ENCODE measurements around the gene COL1A1. TPM values are rescaled to one million over a fixed set of nuclear protein-coding genes. Genes with fewer than 3 reads are reported as not detected.

The COL1A1 gene
- polyA plus RNA-seq, 1 of the 3 experiments (the other 2 are of a cell fraction): 1,461 TPM

DNA sequence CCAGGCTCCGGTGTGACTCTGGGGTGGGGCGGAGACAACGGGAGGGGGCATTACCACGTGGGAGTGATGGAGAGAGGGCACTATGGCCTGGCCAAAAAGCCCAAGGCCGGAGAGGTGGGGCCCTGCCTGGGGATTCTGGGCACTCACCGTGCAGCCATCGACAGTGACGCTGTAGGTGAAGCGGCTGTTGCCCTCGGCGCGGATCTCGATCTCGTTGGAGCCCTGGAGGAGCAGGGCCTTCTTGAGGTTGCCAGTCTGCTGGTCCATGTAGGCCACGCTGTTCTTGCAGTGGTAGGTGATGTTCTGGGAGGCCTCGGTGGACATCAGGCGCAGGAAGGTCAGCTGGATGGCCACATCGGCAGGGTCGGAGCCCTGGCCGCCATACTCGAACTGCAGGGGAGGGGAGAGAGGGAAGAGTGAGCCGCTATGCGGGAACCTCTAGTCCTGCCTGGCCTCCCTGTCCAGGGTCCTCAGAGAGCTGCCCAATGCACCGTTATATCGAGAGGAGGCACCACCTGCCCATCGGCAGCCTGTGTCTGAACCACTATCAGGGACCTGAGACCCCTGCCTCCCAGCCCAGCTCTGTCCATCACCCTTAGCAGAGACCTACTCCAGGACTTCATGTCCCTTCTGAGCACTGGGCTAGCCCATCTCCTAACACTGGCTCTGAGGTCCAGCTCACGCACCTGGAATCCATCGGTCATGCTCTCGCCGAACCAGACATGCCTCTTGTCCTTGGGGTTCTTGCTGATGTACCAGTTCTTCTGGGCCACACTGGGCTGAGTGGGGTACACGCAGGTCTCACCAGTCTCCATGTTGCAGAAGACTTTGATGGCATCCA lies 15.6 kb downstream of the COL1A1 start:
- Histone ChIP-seq H3K4me3 (ENCODE audit: low read depth in 2 of 2, low read length in 1 of 2) (no peak overlapping the region), H3K4me2 (no peak overlapping the region), H3K9me3 (no peaks in the 10 kb centered on the region), H3K4me1 (ENCODE audit: control insufficient read depth in 1 of 2, insufficient read depth in 2 of 2, low read depth in 1 of 2, low read length in 1 of 2) (peaks cover 0 to 17% of the 10 kb centered on the region in 2 experiments; a peak in 2 of 4 replicates), H2AFZ (ENCODE audit: low read depth) (no peak overlapping the region), H3K9ac (no peak overlapping the region), H3F3A (replicated peaks; ENCODE audit: insufficient read depth) (peaks cover 98% of the 10 kb centered on the region), H3K27me3 (ENCODE audit: insufficient read depth) (no peaks in the 10 kb centered on the region), H3K79me2 (ENCODE audit: insufficient read depth) (peaks cover 13% of the 10 kb centered on the region; the same call in 1 of the 2 replicates), H3K36me3 (replicated peaks in 1 of 2; ENCODE audit: control insufficient read depth in 1 of 2, insufficient read depth in 2 of 2, low read length in 1 of 2) (peaks cover 66 to 69% of the 10 kb centered on the region in 2 experiments), H3K27ac (ENCODE audit: low read depth in 2 of 2, low read length in 1 of 2) (peak overlapping the region in 1 of 2 experiments; percentile 100; a peak in 2 of 4 replicates), H3K9me2 (no peaks in the 10 kb centered on the region), H4K20me1 (ENCODE audit: insufficient read depth) (peaks cover 94% of the 10 kb centered on the region)
- ChIA-PET CTCF (interaction anchor here (0.6 to 13.8 kb wide), 7 partner anchors 11 to 111 kb away, joined by 3 to 463 read pairs (median 4); partner anchors contain the start of genes COL1A1 and SGCA), POLR2A (no interaction called here)
- no peak for DNase-seq
- no peak for TF ChIP-seq YY1 (IDR thresholded peaks at IDR 0.05; ENCODE audit: low read depth)
- 89% methylated on average over 29 of the region's 31 CpGs for WGBS (ENCODE audit: low lambda C conversion rate)

DNA sequence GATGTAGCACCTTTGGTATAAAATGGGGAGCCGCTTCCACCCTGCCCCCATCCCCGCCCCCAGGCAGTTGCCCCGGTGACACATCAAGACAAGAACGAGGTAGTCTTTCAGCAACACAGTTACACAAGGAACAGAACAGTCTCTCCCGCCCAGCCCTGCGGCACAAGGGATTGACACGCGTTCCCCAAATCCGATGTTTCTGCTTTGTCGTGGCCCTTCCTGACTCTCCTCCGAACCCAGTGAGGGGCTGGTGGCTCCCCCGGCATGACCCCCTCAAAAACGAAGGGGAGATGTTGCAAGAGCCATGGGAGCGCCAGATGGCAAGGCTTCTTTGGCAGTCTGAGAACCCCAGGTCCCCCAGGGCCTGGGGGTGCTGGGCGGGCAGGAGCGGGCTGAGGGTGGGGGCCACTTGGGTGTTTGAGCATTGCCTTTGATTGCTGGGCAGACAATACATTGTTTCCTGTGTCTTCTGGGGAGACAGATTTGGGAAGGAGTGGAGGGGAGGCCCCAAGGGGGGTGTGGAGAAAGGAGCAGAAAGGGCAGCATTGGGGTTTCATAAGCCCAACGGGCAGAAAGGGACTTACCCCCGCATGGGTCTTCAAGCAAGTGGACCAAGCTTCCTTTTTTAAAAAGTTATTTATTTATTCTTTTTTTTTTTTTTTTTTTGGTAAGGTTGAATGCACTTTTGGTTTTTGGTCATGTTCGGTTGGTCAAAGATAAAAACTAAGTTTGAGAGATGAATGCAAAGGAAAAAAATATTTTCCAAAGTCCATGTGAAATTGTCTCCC lies 16.6 kb downstream of the COL1A1 start:
- Histone ChIP-seq H3K9me3 (no peaks in the 10 kb centered on the region), H2AFZ (ENCODE audit: low read depth) (no peak overlapping the region), H3K27me3 (ENCODE audit: insufficient read depth) (no peaks in the 10 kb centered on the region), H3K4me1 (ENCODE audit: control insufficient read depth in 1 of 2, insufficient read depth in 2 of 2, low read depth in 1 of 2, low read length in 1 of 2) (peaks cover 0 to 17% of the 10 kb centered on the region in 2 experiments; a peak in 2 of 4 replicates), H3K36me3 (replicated peaks in 1 of 2; ENCODE audit: control insufficient read depth in 1 of 2, insufficient read depth in 2 of 2, low read length in 1 of 2) (peaks cover 55 to 58% of the 10 kb centered on the region in 2 experiments), H3K4me2 (no peak overlapping the region), H3K4me3 (ENCODE audit: low read depth in 2 of 2, low read length in 1 of 2) (no peak overlapping the region), H3K27ac (ENCODE audit: low read depth in 2 of 2, low read length in 1 of 2) (peak overlapping the region in 1 of 2 experiments; percentile 100; a peak in 3 of 4 replicates), H3F3A (replicated peaks; ENCODE audit: insufficient read depth) (peaks cover 95% of the 10 kb centered on the region), H4K20me1 (ENCODE audit: insufficient read depth) (peaks cover 83% of the 10 kb centered on the region), H3K9me2 (no peaks in the 10 kb centered on the region), H3K9ac (no peak overlapping the region), H3K79me2 (ENCODE audit: insufficient read depth) (peaks cover 3% of the 10 kb centered on the region; the same call in 1 of the 2 replicates)
- no peak for DNase-seq
- 88% methylated on average over 18 of the region's 19 CpGs for WGBS (ENCODE audit: low lambda C conversion rate)
- ChIA-PET POLR2A (no interaction called here), CTCF (interaction anchor here (1.1 to 13.8 kb wide), 2 partner anchors 13 to 112 kb away, joined by 4 to 463 read pairs; partner anchors contain the start of gene SGCA)
- TF ChIP-seq EP300 (IDR thresholded peaks at IDR 0.05; ENCODE audit: borderline replicate concordance in 1 of 2, low read depth in 1 of 2, low read length in 1 of 2): no peak
- TF ChIP-seq POLR2AphosphoS5 (IDR thresholded peaks at IDR 0.05; ENCODE audit: low read depth, low read length): peak; percentile 70

DNA sequence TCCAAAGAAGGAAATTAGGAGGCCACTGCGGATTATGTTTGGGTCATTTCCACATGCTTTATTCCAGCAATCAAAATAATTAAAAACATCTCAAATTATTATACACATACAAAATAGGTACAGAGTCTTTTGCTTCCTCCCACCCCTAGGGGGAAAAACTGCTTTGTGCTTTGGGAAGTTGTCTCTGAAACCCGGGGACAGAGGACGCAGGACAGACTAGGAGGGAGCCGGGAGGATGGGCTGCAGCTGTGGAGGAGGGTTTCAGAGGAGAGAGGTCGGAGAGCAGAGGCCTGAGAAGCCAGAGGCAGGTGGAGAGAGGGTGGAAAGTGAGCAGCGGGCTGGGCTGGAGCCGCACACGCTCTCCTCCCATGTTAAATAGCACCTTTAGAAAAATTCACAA lies 17.4 kb downstream of the COL1A1 start:
- H3K4me1 ChIP-seq (ENCODE audit: control insufficient read depth in 1 of 2, insufficient read depth in 2 of 2, low read depth in 1 of 2, low read length in 1 of 2): peaks cover 0 to 17% of the 10 kb centered on the region in 2 experiments; a peak in 1 of 4 replicates
- TF ChIP-seq, protein P1, sequence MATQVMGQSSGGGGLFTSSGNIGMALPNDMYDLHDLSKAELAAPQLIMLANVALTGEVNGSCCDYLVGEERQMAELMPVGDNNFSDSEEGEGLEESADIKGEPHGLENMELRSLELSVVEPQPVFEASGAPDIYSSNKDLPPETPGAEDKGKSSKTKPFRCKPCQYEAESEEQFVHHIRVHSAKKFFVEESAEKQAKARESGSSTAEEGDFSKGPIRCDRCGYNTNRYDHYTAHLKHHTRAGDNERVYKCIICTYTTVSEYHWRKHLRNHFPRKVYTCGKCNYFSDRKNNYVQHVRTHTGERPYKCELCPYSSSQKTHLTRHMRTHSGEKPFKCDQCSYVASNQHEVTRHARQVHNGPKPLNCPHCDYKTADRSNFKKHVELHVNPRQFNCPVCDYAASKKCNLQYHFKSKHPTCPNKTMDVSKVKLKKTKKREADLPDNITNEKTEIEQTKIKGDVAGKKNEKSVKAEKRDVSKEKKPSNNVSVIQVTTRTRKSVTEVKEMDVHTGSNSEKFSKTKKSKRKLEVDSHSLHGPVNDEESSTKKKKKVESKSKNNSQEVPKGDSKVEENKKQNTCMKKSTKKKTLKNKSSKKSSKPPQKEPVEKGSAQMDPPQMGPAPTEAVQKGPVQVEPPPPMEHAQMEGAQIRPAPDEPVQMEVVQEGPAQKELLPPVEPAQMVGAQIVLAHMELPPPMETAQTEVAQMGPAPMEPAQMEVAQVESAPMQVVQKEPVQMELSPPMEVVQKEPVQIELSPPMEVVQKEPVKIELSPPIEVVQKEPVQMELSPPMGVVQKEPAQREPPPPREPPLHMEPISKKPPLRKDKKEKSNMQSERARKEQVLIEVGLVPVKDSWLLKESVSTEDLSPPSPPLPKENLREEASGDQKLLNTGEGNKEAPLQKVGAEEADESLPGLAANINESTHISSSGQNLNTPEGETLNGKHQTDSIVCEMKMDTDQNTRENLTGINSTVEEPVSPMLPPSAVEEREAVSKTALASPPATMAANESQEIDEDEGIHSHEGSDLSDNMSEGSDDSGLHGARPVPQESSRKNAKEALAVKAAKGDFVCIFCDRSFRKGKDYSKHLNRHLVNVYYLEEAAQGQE (IDR thresholded peaks at IDR 0.05; ENCODE audit: low read depth, low read length): no peak
- TF ChIP-seq FOXM1 (IDR thresholded peaks at IDR 0.05; ENCODE audit: low read depth) (no peak), JUND (IDR thresholded peaks at IDR 0.05) (0 out of 2 replicates have a peak, but pooled peaks have one; percentile 2), MXI1 (IDR thresholded peaks at IDR 0.05; ENCODE audit: low read depth, low read length) (no peak)
- TF ChIP-seq, protein P2, sequence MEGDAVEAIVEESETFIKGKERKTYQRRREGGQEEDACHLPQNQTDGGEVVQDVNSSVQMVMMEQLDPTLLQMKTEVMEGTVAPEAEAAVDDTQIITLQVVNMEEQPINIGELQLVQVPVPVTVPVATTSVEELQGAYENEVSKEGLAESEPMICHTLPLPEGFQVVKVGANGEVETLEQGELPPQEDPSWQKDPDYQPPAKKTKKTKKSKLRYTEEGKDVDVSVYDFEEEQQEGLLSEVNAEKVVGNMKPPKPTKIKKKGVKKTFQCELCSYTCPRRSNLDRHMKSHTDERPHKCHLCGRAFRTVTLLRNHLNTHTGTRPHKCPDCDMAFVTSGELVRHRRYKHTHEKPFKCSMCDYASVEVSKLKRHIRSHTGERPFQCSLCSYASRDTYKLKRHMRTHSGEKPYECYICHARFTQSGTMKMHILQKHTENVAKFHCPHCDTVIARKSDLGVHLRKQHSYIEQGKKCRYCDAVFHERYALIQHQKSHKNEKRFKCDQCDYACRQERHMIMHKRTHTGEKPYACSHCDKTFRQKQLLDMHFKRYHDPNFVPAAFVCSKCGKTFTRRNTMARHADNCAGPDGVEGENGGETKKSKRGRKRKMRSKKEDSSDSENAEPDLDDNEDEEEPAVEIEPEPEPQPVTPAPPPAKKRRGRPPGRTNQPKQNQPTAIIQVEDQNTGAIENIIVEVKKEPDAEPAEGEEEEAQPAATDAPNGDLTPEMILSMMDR (IDR thresholded peaks at IDR 0.05): peak; percentile 46
- CTCF ChIA-PET: interaction anchor here (4.0 kb wide), 1 partner anchor 17 kb away, joined by 31 read pairs; the partner anchor contains the start of gene COL1A1

More for the DNA sequence above, 17.4 kb downstream of the COL1A1 start:
- 75% methylated on average over 8 of the region's 8 CpGs for WGBS (ENCODE audit: low lambda C conversion rate)
- peaks cover 3% of the 10 kb centered on the region; the same call in 1 of the 2 replicates for H3K79me2 ChIP-seq (ENCODE audit: insufficient read depth)
- H3K9me2 ChIP-seq: no peaks in the 10 kb centered on the region
- peaks cover 76% of the 10 kb centered on the region for H4K20me1 ChIP-seq (ENCODE audit: insufficient read depth)
- no peak overlapping the region for H3K9ac ChIP-seq
- H2AFZ ChIP-seq (ENCODE audit: low read depth): no peak overlapping the region
- no peaks in the 10 kb centered on the region for H3K27me3 ChIP-seq (ENCODE audit: insufficient read depth)
- DNase-seq: peak; percentile 71
- no peaks in the 10 kb centered on the region for H3K9me3 ChIP-seq
- no peak overlapping the region for H3K4me2 ChIP-seq
- H3K27ac ChIP-seq (ENCODE audit: low read depth in 2 of 2, low read length in 1 of 2): peak overlapping the region in 1 of 2 experiments; percentile 100; a peak in 2 of 4 replicates
- peaks cover 48 to 51% of the 10 kb centered on the region in 2 experiments for H3K36me3 ChIP-seq (replicated peaks in 1 of 2; ENCODE audit: control insufficient read depth in 1 of 2, insufficient read depth in 2 of 2, low read length in 1 of 2)
- POLR2A ChIA-PET: no interaction called here
- H3F3A ChIP-seq (replicated peaks; ENCODE audit: insufficient read depth): peaks cover 95% of the 10 kb centered on the region
- H3K4me3 ChIP-seq (ENCODE audit: low read depth in 2 of 2, low read length in 1 of 2): no peak overlapping the region
